ENCODE results near the gene SEZ6. TPM values are rescaled to one million over a fixed set of nuclear protein-coding genes. Genes with fewer than 3 reads are reported as not detected.

The SEZ6 gene
- total RNA-seq, 4 donors from 2014 or later = not detected

DNA sequence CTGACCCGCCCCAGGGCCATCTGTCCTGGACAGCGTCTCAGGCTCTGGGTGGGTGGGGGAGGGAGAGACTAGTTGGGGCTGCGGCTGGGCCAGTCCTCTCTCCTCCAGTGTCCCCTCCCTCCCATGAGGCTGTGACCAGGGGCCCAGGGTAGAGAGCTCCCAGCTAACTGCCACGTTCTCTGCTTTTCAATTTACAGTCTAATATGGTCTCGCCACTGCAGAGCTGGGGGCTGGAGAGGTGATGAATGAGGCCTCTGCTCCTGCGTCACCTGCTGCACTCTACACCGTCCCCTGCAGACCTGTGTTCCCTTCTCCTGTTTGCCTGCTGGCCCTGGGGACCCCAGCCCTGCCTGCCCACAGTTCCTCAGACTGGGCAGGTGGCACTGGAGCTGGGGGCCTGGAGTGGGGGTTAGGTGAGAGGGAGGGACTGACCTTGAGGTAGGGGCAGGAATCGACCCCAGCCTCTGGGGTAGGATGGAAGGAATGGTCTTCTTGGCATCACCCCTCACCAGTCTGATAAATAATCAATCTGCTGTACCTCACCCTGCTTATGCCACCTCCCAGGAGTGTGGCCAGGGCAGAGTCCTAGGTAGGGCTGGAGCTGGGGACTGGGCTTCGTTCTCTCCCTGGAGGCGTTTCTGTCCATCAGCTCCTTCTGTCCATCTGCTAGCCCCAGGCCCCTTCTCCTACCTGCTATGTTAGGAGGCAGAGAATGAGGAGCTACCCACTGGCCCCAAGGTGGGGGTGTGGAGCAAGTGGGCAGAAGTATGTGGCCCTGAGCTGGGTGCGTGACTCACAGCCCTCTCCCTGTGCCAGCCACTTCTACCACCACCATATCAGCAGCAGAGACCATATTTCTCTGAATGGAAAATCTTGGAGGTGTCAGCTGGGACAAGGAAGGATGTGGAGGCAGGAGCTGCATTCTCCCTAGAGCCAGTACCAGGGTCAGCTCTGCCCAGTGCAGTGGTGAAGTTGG lies 12.9 kb downstream of the SEZ6 start:
- Histone ChIP-seq H3K9me3 (no peaks in the 10 kb centered on the region), H3K27me3 (peaks cover 0 to 75% (median 0%) of the 10 kb centered on the region in 4 donors), H3K27ac (no peak overlapping the region), H3K4me3 (no peak overlapping the region), H3K4me1 (no peaks in the 10 kb centered on the region), H3K36me3 (no peaks in the 10 kb centered on the region)
- intact Hi-C loops (cut with DNase I) = no loop called here
- no peak for DNase-seq
- WGBS, 2 donors = 63 to 74% methylated on average over 5 of the region's 11 CpGs
- TF ChIP-seq POLR2A (IDR thresholded peaks at IDR 0.05) = no peak
- TF ChIP-seq, protein P1, sequence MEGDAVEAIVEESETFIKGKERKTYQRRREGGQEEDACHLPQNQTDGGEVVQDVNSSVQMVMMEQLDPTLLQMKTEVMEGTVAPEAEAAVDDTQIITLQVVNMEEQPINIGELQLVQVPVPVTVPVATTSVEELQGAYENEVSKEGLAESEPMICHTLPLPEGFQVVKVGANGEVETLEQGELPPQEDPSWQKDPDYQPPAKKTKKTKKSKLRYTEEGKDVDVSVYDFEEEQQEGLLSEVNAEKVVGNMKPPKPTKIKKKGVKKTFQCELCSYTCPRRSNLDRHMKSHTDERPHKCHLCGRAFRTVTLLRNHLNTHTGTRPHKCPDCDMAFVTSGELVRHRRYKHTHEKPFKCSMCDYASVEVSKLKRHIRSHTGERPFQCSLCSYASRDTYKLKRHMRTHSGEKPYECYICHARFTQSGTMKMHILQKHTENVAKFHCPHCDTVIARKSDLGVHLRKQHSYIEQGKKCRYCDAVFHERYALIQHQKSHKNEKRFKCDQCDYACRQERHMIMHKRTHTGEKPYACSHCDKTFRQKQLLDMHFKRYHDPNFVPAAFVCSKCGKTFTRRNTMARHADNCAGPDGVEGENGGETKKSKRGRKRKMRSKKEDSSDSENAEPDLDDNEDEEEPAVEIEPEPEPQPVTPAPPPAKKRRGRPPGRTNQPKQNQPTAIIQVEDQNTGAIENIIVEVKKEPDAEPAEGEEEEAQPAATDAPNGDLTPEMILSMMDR (IDR thresholded peaks at IDR 0.05) = no peak

DNA sequence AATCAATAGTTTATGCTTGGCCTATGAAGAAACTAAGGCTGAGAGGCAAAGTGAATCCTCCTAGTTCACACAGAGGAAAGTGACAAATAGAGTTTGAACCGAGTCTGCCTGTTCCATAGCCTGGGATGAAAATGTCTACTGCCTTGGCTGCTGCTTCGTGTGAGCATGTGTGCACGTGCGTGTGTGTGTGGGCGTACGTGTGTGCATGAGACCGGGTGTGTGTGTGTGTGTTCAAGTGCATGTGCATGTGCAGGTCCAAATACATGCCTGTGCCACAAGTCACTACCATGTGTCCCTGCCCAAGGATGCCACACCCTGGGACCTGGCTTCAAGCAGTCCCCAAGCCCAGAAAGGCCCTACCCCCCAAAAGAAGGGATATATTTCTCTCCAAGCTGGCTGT lies 13.6 kb downstream of the SEZ6 start:
- Histone ChIP-seq H3K27ac (no peak overlapping the region), H3K4me3 (no peak overlapping the region), H3K36me3 (no peaks in the 10 kb centered on the region), H3K9me3 (no peaks in the 10 kb centered on the region), H3K27me3 (peaks cover 0 to 75% (median 0%) of the 10 kb centered on the region in 4 donors), H3K4me1 (no peaks in the 10 kb centered on the region)
- DNase-seq = no peak
- WGBS, 2 donors = 56 to 60% methylated on average over 6 to 7 of the region's 7 CpGs
- intact Hi-C loops (cut with DNase I) = no loop called here
- TF ChIP-seq POLR2A (IDR thresholded peaks at IDR 0.05) = no peak
- TF ChIP-seq, protein P1 (IDR thresholded peaks at IDR 0.05) = no peak

DNA sequence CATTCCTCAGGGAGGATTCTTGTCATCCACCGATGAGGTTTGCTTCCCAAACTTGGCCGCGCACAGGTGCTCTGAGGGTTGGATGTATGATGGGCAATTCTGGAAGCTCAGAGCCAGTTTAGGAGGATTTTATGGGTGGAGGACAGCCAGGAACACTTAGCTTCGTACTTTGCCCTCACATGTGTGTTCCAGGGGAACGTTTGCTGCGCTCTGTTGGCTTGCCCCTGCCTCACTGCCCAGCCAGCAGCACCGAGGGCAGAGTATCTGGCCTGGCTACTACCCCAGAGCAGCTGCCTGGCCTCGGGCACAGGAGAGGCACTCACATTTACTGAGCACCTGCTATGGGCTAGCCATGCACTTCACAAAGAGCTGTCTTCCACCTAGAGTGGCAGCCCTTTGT lies 14.1 kb downstream of the SEZ6 start:
- Histone ChIP-seq H3K4me1 (no peaks in the 10 kb centered on the region), H3K9me3 (no peaks in the 10 kb centered on the region), H3K4me3 (no peak overlapping the region), H3K27me3 (peaks cover 0 to 75% (median 0%) of the 10 kb centered on the region in 4 donors), H3K27ac (no peak overlapping the region), H3K36me3 (no peaks in the 10 kb centered on the region)
- WGBS, 2 donors = 46% methylated on average over 8 of the region's 8 CpGs; no CpG with 5 or more reads in 1 of the 2 donors
- TF ChIP-seq POLR2A (IDR thresholded peaks at IDR 0.05) = no peak
- TF ChIP-seq, protein P1 (IDR thresholded peaks at IDR 0.05) = no peak
- intact Hi-C loops (cut with DNase I) = no loop called here
- no peak for DNase-seq

DNA sequence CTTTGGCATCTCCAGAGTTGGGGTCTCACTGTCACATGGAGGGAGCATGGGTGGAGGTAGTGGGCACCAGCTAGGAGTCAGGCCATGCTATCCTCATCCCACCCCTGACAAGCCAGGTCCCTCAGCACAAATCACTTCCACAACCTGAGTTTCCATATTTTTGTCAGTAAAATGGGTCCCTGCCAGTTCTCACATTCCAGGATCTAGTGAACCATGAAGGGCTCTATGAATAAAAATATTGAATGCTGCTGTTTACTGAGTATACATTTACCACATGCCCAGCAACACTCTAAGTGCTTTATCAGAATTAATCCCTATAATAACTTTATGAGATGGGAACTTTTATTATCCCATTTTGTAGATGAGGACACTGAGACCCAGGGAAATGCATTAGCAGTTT lies 16.8 kb downstream of the SEZ6 start:
- Histone ChIP-seq H3K27me3 (peaks cover 0 to 80% (median 3%) of the 10 kb centered on the region in 4 donors), H3K9me3 (no peaks in the 10 kb centered on the region), H3K4me1 (peaks cover 0 to 10% (median 3%) of the 10 kb centered on the region in 3 donors), H3K36me3 (no peaks in the 10 kb centered on the region), H3K4me3 (no peak overlapping the region), H3K27ac (no peak overlapping the region)
- intact Hi-C loops (cut with DNase I) = no loop called here
- no peak for DNase-seq
- no peak for TF ChIP-seq POLR2A (IDR thresholded peaks at IDR 0.05)
- TF ChIP-seq, protein P1 (IDR thresholded peaks at IDR 0.05) = no peak

DNA sequence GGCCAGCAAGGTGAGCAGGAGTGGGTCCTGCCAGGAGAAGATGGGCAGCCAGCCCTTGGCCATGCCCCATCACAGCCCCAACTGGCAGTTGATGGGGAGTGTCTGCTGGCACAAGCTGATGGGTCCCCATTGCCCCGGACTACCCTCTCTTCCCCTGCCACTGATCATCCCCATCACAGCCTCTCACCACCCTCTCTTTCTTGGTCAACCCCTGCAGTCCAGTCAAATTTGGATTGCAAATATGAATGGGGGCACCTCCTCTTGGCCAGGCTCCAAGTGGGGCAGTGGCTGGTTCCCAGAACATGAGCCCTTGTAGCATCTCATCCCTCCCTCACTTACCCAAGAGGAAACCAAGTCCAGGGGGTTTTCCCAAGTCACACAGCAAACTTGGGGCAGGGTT lies 17.4 kb downstream of the SEZ6 start:
- peaks cover 0 to 10% (median 3%) of the 10 kb centered on the region in 3 donors for H3K4me1 ChIP-seq
- WGBS, 2 donors = 83 to 88% methylated on average over 1 of the region's 1 CpG
- H3K27ac ChIP-seq = no peak overlapping the region
- H3K27me3 ChIP-seq = peaks cover 0 to 74% (median 3%) of the 10 kb centered on the region in 4 donors
- DNase-seq = no peak
- no peak for TF ChIP-seq POLR2A (IDR thresholded peaks at IDR 0.05)
- TF ChIP-seq, protein P1 (IDR thresholded peaks at IDR 0.05) = no peak
- H3K36me3 ChIP-seq = no peaks in the 10 kb centered on the region
- intact Hi-C loops (cut with DNase I) = no loop called here
- no peaks in the 10 kb centered on the region for H3K9me3 ChIP-seq
- no peak overlapping the region for H3K4me3 ChIP-seq
